Subcutaneous adipose tissue (tissue), 4 donors: Measurements from ENCODE around the gene ASAP2. TPM values are rescaled to one million over a fixed set of nuclear protein-coding genes. Genes with fewer than 3 reads are reported as not detected.

Experiments used
- total RNA-seq, 4 donors: library from RNA; depleted of rRNA; stranded (reverse); fragments of >200 nt; gene quantifications; one replicate each; pipeline ENCODE4 v1.1.0, GENCODE V29; 2016
- TF ChIP-seq, protein P1 (sequence below): fragments of 450-650 bp; IDR thresholded peaks from one replicate; pipeline ENCODE4 v1.5.1; 2016; ENCODE audit warnings: low read depth, mild to moderate bottlenecking, control low read depth, antibody characterized with exemption, moderate library complexity

ASAP2 gene
- total RNA-seq, 4 donors from 2014 or later: 25.2 to 44.3 (median 33.8) TPM

DNA sequence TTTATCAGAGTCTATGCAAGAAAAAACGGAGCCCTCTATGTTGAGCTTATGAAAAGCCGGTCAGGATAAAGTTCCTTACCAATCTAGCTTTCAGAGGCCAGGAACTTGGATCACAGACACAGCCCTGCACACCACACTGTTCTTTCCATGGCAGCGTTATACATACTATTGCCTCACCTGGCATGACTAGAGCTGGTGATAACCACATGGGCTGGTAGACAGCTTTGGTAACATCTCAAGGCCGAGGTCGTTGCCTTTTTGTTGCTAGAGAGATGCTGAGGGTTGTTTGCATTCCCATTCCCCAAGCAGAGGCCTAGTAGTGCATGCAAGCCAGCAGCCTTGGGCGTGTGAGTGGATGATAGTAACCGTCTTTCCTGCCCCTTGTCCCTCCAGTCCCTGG is 138.7 kb downstream of the ASAP2 start:
- TF ChIP-seq, protein P1, sequence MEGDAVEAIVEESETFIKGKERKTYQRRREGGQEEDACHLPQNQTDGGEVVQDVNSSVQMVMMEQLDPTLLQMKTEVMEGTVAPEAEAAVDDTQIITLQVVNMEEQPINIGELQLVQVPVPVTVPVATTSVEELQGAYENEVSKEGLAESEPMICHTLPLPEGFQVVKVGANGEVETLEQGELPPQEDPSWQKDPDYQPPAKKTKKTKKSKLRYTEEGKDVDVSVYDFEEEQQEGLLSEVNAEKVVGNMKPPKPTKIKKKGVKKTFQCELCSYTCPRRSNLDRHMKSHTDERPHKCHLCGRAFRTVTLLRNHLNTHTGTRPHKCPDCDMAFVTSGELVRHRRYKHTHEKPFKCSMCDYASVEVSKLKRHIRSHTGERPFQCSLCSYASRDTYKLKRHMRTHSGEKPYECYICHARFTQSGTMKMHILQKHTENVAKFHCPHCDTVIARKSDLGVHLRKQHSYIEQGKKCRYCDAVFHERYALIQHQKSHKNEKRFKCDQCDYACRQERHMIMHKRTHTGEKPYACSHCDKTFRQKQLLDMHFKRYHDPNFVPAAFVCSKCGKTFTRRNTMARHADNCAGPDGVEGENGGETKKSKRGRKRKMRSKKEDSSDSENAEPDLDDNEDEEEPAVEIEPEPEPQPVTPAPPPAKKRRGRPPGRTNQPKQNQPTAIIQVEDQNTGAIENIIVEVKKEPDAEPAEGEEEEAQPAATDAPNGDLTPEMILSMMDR: no peak

DNA sequence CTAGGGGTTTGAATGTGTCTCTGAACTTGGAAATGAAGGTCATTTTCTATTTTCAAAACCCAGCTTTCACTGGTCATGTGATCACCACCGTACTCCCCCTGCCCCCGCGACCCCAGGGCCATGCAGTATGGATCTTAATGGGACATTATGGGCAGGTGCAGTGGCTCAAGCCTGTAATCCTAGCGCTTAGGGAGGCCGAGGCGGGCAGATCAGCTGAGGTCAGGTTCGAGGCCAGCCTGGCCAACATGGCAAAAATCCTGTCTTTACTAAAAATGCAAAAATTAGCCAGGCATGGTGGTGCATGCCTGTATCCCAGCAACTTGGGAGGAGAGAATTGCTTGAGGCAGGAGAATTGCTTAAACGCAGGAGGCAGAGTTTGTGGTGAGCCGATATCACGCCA is 139.4 kb downstream of the ASAP2 start:
- TF ChIP-seq, protein P1: no peak

DNA sequence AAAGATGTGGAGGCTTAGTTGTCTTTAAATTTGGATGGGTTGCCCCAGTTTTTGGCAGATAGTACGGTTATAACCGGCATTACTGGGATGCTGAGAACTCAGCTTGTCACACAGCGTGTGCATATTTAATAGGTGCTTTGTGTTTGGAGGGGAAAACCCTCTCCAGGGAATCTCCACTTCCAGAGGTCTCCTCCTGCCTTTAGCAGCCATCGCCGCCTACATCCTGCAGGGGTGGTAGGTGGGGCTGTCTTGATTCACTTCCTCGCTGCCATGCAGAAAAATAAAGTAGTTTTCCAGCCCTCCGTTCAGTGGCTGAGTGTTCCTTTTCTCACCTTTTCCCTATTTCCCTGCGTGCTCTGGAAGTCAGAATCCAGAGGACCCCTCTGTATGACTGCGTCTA is 140.3 kb downstream of the ASAP2 start:
- TF ChIP-seq, protein P1: no peak

DNA sequence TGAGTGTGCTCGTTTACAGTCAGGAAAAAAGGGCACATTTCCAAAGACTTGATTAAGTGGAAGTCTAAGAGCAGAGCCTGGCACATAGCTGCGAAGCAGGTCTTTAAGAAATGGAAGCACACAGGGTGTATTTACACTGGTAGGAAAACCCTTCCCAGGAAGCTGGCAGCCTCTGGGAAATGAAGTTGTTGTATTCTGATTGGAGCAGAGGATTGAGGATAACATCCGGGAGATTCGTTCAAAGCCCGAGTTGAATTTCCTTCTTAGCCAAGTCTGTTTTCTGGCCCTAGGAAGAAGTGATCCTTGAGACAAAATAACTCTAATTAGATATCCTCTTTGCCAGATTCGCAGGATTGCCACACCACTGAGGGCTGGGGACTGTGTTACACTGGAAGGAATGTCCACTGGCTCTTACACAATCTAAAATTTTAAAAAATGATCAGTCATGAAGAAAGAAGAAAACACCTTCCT is 140.8 kb downstream of the ASAP2 start:
- TF ChIP-seq, protein P1: no peak

DNA sequence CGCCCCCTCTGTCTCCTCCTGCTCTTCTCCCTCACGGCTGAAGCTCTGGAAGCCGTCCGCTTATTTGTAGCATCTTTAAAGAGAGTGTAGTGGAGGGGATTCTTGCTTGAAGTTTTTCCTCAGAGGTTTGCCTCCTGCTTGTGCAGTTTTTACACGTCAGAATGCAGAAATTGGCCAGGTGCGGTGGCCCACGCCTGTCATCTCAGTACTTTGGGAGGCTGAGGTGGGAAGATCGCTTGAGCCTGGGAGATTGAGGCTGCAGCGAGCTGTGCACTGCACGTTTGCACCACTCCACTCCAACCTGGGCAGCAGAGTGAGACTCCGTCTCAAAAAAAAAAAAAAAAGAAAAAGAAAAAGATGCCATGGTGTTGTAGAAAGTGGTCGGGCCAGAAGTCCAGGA is 147.7 kb downstream of the ASAP2 start:
- TF ChIP-seq, protein P1: no peak

DNA sequence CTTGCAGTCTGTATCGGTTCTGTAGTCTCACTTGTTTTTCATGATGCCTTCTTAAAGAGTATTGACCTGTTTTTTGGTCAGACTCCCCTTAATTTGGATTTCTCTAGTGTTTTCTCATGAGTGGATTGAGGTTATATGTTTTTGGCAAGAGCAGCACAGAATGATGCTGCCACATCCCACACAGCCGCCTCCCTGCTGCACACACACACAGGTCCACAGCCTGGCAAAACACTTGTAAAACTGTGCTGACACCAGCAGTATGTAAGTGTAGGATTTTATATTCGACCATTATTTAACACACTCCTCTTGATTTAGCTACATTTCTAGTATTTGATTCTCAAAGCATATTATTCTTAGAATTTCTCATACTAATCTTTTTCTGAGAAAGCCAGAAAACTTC is 148.7 kb downstream of the ASAP2 start:
- TF ChIP-seq, protein P1: no peak

DNA sequence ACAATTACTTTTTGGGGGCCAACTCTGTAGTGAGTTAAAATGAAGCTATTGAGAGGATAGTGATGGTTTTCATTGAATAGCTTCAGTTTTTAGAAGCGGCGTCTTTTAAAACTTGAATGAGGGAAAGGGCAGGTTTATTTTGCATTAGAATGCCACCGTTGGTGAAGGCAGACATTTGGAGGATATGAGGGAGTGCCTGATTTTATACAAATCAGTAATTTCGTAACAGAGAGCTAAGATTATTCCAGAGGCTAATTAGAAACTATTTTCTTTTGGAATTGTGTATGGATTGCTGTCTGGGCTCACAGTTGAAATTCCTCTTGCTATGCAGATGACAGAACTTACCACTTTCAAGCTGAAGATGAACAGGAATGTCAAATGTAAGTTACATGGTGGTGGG is 149.1 kb downstream of the ASAP2 start:
- TF ChIP-seq, protein P1: no peak
